ENCODE results near the gene FOXP1. TPM values are rescaled to one million over a fixed set of nuclear protein-coding genes. Genes with fewer than 3 reads are reported as not detected.

The FOXP1 gene
- total RNA-seq, 1 donor from 2014 or later = 41.2 TPM

GRCh38 chr3:71591101-71591500 lies 7.6 kb upstream of the FOXP1 start:
- H3K27ac ChIP-seq (replicated peaks) = no peak overlapping the region
- H3K27me3 ChIP-seq (ENCODE audit: low read depth) = no peaks in the 10 kb centered on the region
- no peak for TF ChIP-seq CTCF (IDR thresholded peaks at IDR 0.05; ENCODE audit: borderline replicate concordance)
- H3K9me3 ChIP-seq (replicated peaks) = peaks cover 6% of the 10 kb centered on the region
- H3K36me3 ChIP-seq = no peaks in the 10 kb centered on the region
- intact Hi-C loops (cut with micrococcal nuclease) = no loop called here
- DNase-seq = no peak
- H3K4me1 ChIP-seq = peaks cover 4% of the 10 kb centered on the region
- no peak overlapping the region for H3K4me3 ChIP-seq

- H3K27me3 ChIP-seq (ENCODE audit: low read depth) = no peaks in the 10 kb centered on the region
- peaks cover 6% of the 10 kb centered on the region for H3K9me3 ChIP-seq (replicated peaks)
- TF ChIP-seq CTCF (IDR thresholded peaks at IDR 0.05; ENCODE audit: borderline replicate concordance) = no peak
These were observed 5.6 kb upstream of the FOXP1 start for GRCh38 chr3:71589132-71589531.

DNA sequence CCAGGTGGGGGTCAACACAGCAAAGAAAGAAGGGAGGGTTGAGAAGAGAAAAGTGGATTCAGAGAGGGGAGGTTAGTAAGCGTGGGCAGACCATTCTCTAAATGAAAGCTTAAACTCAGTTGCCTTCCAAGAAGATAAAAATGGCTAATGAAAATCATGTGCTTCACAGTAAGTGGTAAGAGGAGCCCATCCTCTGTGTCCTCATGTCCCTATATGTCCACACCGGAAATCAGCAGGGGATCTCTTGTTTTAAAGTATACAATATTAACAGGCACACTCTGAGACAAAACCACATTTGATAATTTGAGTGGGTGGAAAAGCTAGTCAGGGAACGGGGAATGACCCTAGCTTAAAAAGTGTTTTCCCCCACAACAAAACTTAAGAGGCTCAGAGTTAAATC lies 4.4 kb upstream of the FOXP1 start:
- no peak for TF ChIP-seq CTCF (IDR thresholded peaks at IDR 0.05; ENCODE audit: borderline replicate concordance)
- Histone ChIP-seq H3K27ac (replicated peaks) (no peak overlapping the region), H3K27me3 (ENCODE audit: low read depth) (no peaks in the 10 kb centered on the region), H3K36me3 (no peaks in the 10 kb centered on the region), H3K4me1 (peaks cover 22% of the 10 kb centered on the region), H3K9me3 (replicated peaks) (peaks cover 6% of the 10 kb centered on the region), H3K4me3 (no peak overlapping the region)
- DNase-seq = no peak
- intact Hi-C loops (cut with micrococcal nuclease) = loop anchor here (10.0 kb wide), 3 partner anchors 193 to 603 kb away; no protein-coding TSS in a partner anchor

More at GRCh38 chr3:71589132-71589531, 5.6 kb upstream of the FOXP1 start:
- no peak for DNase-seq
- no peak overlapping the region for H3K27ac ChIP-seq (replicated peaks)
- peaks cover 22% of the 10 kb centered on the region for H3K4me1 ChIP-seq
- intact Hi-C loops (cut with micrococcal nuclease) = loop anchor here (10.0 kb wide), 3 partner anchors 194 to 604 kb away; no protein-coding TSS in a partner anchor
- H3K36me3 ChIP-seq = no peaks in the 10 kb centered on the region
- H3K4me3 ChIP-seq = no peak overlapping the region

GRCh38 chr3:71586810-71587242 lies 3.3 kb upstream of the FOXP1 start:
- peaks cover 33% of the 10 kb centered on the region for H3K4me1 ChIP-seq
- H3K4me3 ChIP-seq = no peak overlapping the region
- no peak overlapping the region for H3K27ac ChIP-seq (replicated peaks)
- peaks cover 6% of the 10 kb centered on the region for H3K9me3 ChIP-seq (replicated peaks)
- H3K27me3 ChIP-seq (ENCODE audit: low read depth) = no peaks in the 10 kb centered on the region
- no peak for DNase-seq
- H3K36me3 ChIP-seq = no peaks in the 10 kb centered on the region
- intact Hi-C loops (cut with micrococcal nuclease) = loop anchor here (10.0 kb wide), 3 partner anchors 192 to 602 kb away; no protein-coding TSS in a partner anchor
- no peak for TF ChIP-seq CTCF (IDR thresholded peaks at IDR 0.05; ENCODE audit: borderline replicate concordance)

GRCh38 chr3:71585887-71586809 lies 2.6 kb upstream of the FOXP1 start:
- no peaks in the 10 kb centered on the region for H3K36me3 ChIP-seq
- intact Hi-C loops (cut with micrococcal nuclease) = loop anchor here (10.0 kb wide), 3 partner anchors 191 to 601 kb away; no protein-coding TSS in a partner anchor
- no peak for DNase-seq
- H3K4me1 ChIP-seq = peaks cover 38% of the 10 kb centered on the region
- H3K9me3 ChIP-seq (replicated peaks) = peaks cover 6% of the 10 kb centered on the region
- no peaks in the 10 kb centered on the region for H3K27me3 ChIP-seq (ENCODE audit: low read depth)
- TF ChIP-seq CTCF (IDR thresholded peaks at IDR 0.05; ENCODE audit: borderline replicate concordance) = peak; percentile 82
- H3K27ac ChIP-seq (replicated peaks) = peak overlapping the region; percentile 99
- H3K4me3 ChIP-seq = no peak overlapping the region
